RWPE2 (cell line): ENCODE data around the gene PARN.
"Not testable (repeated sequence)": the region's sequence is repeated elsewhere in the genome, so short reads cannot be mapped to it uniquely, and the experiment has no call there.

Source experiments
- ATAC-seq: fragments of 200-7000 bp; cut with Tn5 transposase; 3 replicates; pipeline ENCODE4 v1.9.1; 2021; ENCODE audit warnings: low read depth
- DNase-seq: peaks from one replicate; pipeline ENCODE4 v3.0.0-alpha.2; 2020; ENCODE audit warnings: low spot score
- H3K27ac ChIP-seq: fragments of 450-650 bp; 2 replicates; pipeline ENCODE4 v1.5.1; 2017; ENCODE audit warnings: mild to moderate bottlenecking; ENCODE audit not compliant: poor library complexity, severe bottlenecking
- H3K27me3 ChIP-seq: fragments of 250-450 bp; sonication (Bioruptor Pico); 2 replicates; pipeline ENCODE4 v1.5.1; 2021; ENCODE audit warnings: mild to moderate bottlenecking, moderate library complexity; ENCODE audit not compliant: insufficient read depth, poor library complexity, severe bottlenecking
- H3K36me3 ChIP-seq: fragments of 250-450 bp; sonication (Bioruptor Pico); 2 replicates; pipeline ENCODE4 v1.5.1; 2020; ENCODE audit warnings: low read depth, mild to moderate bottlenecking, moderate library complexity
- H3K4me1 ChIP-seq: fragments of 250-450 bp; sonication (Bioruptor Pico); 2 replicates; pipeline ENCODE4 v1.5.1; 2021; ENCODE audit warnings: mild to moderate bottlenecking, moderate library complexity; ENCODE audit not compliant: insufficient read depth, poor library complexity, severe bottlenecking
- H3K4me3 ChIP-seq: fragments of 250-450 bp; sonication (Bioruptor Pico); 2 replicates; pipeline ENCODE4 v1.5.1; 2021; ENCODE audit warnings: mild to moderate bottlenecking, moderate library complexity; ENCODE audit not compliant: severe bottlenecking
- H3K9me3 ChIP-seq: fragments of 250-450 bp; sonication (Bioruptor Pico); 2 replicates; pipeline ENCODE4 v1.5.1; 2021; ENCODE audit warnings: mild to moderate bottlenecking, moderate library complexity; ENCODE audit not compliant: severe bottlenecking
- CTCF ChIP-seq: fragments of 450-650 bp; IDR thresholded peaks from one replicate; pipeline ENCODE4 v1.5.1; 2017; ENCODE audit warnings: mild to moderate bottlenecking, moderate library complexity; ENCODE audit not compliant: poor library complexity, severe bottlenecking

PARN gene

GRCh38 chr16:14446796-14447195 lies 183.3 kb downstream of the PARN start:
- peaks cover 6% of the 10 kb centered on the region for H3K4me1 ChIP-seq
- TF ChIP-seq CTCF = no peak
- H3K27ac ChIP-seq = no peak overlapping the region
- ATAC-seq = no peak
- H3K36me3 ChIP-seq = no peaks in the 10 kb centered on the region
- H3K4me3 ChIP-seq = no peak overlapping the region
- H3K9me3 ChIP-seq = no peaks in the 10 kb centered on the region
- no peaks in the 10 kb centered on the region for H3K27me3 ChIP-seq
- DNase-seq = no peak

GRCh38 chr16:14445937-14446715 lies 183.9 kb downstream of the PARN start:
- Histone ChIP-seq H3K27ac (no peak overlapping the region), H3K9me3 (no peaks in the 10 kb centered on the region), H3K4me1 (peaks cover 6% of the 10 kb centered on the region), H3K4me3 (no peak overlapping the region), H3K27me3 (no peaks in the 10 kb centered on the region), H3K36me3 (no peaks in the 10 kb centered on the region)
- ATAC-seq (no peak), DNase-seq (no peak)
- TF ChIP-seq CTCF = no peak

GRCh38 chr16:14444979-14445810 lies 184.9 kb downstream of the PARN start:
- Histone ChIP-seq H3K9me3 (no peaks in the 10 kb centered on the region), H3K4me3 (no peak overlapping the region), H3K36me3 (no peaks in the 10 kb centered on the region), H3K27ac (no peak overlapping the region), H3K27me3 (no peaks in the 10 kb centered on the region), H3K4me1 (peaks cover 6% of the 10 kb centered on the region)
- no peak for TF ChIP-seq CTCF
- ATAC-seq (no peak), DNase-seq (no peak)

GRCh38 chr16:14441533-14441932 lies 188.5 kb downstream of the PARN start:
- DNase-seq, H3K27ac ChIP-seq, ATAC-seq, H3K9me3 ChIP-seq, H3K4me3 ChIP-seq, H3K36me3 ChIP-seq, H3K4me1 ChIP-seq, H3K27me3 ChIP-seq: not testable (repeated sequence)

- no peaks in the 10 kb centered on the region for H3K9me3 ChIP-seq
- no peaks in the 10 kb centered on the region for H3K4me1 ChIP-seq
- DNase-seq (no peak), ATAC-seq (no peak)
- H3K27ac ChIP-seq = no peak overlapping the region
- no peak for TF ChIP-seq CTCF
- H3K27me3 ChIP-seq = no peaks in the 10 kb centered on the region
- H3K4me3 ChIP-seq = no peak overlapping the region
- no peaks in the 10 kb centered on the region for H3K36me3 ChIP-seq
These were observed 191.8 kb downstream of the PARN start for GRCh38 chr16:14438256-14438655.
